B cell (primary cell): ENCODE data around the gene PISD.

Source experiments
- EZH2 ChIP-seq: IDR thresholded peaks from 2 replicates; pipeline ENCODE4 v1.6.1; 2012; ENCODE audit warnings: borderline replicate concordance, low read depth, mild to moderate bottlenecking, moderate library complexity, low read length; ENCODE audit not compliant: insufficient read depth, poor library complexity, severe bottlenecking
- TF ChIP-seq, protein P1 (sequence below): fragments of 200-600 bp; IDR thresholded peaks from one replicate; pipeline ENCODE4 v1.8.0; 2022; ENCODE audit warnings: antibody characterized with exemption, mild to moderate bottlenecking

DNA sequence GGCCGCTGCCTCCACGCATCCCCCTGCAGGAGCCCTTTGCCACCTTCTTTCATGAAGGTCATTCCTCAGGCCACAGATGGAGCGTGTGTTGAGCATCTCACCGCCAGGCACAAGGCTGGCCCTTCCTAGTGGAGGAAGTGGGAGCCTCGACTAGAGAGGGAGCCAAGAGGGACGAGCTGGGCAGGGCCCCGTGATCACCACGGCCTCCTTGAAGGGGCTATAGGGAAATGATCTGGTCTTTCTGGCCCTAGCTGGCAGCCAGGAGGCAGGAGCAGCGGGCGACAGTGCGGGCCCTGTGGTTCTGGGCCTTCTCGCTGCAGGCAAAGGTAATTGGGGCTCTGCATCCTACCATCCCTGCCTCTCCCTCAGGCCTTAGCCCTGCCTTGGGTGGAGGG, 49.1 kb downstream of the PISD start:
- TF ChIP-seq, protein P1, sequence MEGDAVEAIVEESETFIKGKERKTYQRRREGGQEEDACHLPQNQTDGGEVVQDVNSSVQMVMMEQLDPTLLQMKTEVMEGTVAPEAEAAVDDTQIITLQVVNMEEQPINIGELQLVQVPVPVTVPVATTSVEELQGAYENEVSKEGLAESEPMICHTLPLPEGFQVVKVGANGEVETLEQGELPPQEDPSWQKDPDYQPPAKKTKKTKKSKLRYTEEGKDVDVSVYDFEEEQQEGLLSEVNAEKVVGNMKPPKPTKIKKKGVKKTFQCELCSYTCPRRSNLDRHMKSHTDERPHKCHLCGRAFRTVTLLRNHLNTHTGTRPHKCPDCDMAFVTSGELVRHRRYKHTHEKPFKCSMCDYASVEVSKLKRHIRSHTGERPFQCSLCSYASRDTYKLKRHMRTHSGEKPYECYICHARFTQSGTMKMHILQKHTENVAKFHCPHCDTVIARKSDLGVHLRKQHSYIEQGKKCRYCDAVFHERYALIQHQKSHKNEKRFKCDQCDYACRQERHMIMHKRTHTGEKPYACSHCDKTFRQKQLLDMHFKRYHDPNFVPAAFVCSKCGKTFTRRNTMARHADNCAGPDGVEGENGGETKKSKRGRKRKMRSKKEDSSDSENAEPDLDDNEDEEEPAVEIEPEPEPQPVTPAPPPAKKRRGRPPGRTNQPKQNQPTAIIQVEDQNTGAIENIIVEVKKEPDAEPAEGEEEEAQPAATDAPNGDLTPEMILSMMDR: no peak
- TF ChIP-seq EZH2: no peak
